ENCODE data around the gene ABLIM3. TPM values are rescaled to one million over a fixed set of nuclear protein-coding genes. Genes with fewer than 3 reads are reported as not detected.

ABLIM3 gene
- total and polyA plus RNA-seq, 2 donors: 1.4 to 7.3 TPM

DNA sequence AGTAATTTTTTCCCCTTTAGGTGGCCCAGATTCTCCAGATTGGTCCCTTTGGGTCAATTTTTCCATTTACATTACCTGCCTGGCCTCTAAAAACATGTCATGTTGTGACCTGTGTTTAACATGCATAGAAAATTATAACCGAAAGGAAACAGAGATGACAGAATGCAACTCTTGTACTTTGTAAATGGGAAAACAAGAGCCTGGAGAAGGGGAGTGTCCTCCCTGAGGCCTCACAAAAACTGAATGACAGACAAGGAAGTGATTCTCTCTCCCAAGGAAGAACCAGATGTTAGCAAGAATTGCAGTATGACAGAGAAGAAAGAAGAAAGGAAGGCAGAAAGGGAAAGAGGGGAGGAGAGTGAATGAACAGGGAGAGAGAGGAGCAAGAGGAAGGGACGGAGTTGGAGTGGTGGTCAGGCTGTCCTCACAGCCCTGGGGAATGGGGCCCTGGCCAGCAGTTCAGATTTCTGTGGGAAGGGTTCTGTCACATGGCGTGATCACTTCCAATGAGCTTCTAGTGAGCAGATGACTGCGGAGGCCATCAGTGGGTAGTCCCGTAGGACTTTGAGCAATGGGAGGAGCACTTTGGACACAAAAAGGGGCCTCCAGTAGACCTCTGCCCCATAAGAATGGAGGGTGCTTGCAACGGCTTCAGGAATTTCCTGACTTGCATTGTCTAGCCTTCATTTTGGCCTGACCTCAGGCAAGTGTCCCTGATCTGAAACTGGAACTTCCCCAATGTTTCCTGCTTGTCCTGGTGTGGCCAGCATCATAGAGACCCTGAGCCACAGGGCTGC, 31.6 kb downstream of the ABLIM3 start:
- no peak for DNase-seq (ENCODE audit: low read depth in 6 of 9, low spot score in 9 of 9)
- no peaks in the 10 kb centered on the region for H3K27me3 ChIP-seq (ENCODE audit: control insufficient read depth in 2 of 2, insufficient read depth in 1 of 2, low read length in 1 of 2)
- H3K9me3 ChIP-seq (ENCODE audit: control insufficient read depth in 2 of 2, insufficient read depth in 1 of 2, low read length in 1 of 2): no peaks in the 10 kb centered on the region
- H3K4me1 ChIP-seq (ENCODE audit: control insufficient read depth in 2 of 2, insufficient read depth in 2 of 2, low read length in 2 of 2): no peaks in the 10 kb centered on the region
- WGBS: 96% methylated on average over 6 of the region's 6 CpGs
- no peak overlapping the region for H3K27ac ChIP-seq (ENCODE audit: low read depth in 1 of 2, low read length in 1 of 2)
- H3K4me3 ChIP-seq (ENCODE audit: low read length in 2 of 2): no peak overlapping the region
- no peaks in the 10 kb centered on the region for H3K36me3 ChIP-seq (ENCODE audit: control insufficient read depth in 2 of 2, insufficient read depth in 2 of 2, low read length in 1 of 2)

DNA sequence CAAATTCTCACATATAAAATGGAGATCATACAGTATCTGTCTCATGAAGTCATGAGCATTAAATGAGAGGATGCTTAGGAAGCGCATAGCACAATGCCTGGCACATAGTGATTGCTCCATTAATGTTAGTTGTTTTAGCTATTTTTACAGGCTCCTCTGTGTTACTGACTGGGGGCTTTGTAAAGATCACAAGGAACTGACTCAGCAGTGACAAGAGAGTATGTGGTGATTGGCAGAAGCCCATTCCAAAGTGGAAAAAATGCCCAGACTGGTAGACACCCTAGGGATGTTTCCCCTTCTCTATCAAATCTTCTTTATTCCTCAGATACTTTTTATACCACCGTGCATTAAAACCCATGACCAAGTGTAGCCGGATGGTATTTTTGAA, 33.5 kb downstream of the ABLIM3 start:
- 94% methylated on average over 3 of the region's 3 CpGs for WGBS
- DNase-seq (ENCODE audit: low read depth in 6 of 9, low spot score in 9 of 9): no peak

DNA sequence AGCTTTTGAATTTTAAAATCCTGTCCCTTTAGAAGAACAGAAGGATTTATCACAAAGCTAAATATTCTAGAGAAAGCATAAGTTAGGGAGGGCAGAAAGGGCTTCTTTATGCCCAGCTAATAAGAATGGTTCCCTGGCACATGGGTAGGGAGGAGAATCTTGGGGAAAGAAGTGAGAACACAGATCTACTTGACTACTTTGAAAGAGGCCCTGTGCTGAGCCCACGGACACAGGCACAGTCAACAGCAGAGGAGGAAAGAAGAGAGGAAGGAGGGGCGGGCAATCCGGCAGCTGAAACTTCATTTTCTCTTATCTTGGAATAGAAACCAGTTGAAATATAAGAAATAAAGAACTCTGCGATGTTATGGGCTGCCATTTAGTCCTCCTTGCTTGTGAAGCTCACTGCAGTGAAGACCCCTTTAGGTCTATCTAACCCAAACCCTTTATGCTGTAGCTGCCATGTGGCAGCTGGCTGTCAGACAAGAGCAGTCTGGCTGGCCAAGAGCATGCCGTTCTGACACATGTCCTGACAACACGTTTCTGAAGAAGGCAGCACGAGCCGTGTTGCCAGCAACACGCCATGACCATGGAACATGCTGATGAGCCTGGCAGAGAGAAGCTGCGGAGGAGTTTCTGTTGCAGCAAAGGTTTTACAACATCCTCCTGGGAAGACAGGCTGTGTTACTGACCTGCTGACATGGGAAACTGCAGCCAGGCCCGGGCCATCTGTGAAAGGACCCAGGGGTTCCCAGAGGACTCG, 34.2 kb downstream of the ABLIM3 start:
- H3K27me3 ChIP-seq (ENCODE audit: control insufficient read depth in 2 of 2, insufficient read depth in 1 of 2, low read length in 1 of 2): peaks cover 0 to under 1% of the 10 kb centered on the region in 2 donors
- no peaks in the 10 kb centered on the region for H3K9me3 ChIP-seq (ENCODE audit: control insufficient read depth in 2 of 2, insufficient read depth in 1 of 2, low read length in 1 of 2)
- 90% methylated on average over 12 of the region's 12 CpGs for WGBS
- no peak overlapping the region for H3K4me3 ChIP-seq (ENCODE audit: low read length in 2 of 2)
- H3K27ac ChIP-seq (ENCODE audit: low read depth in 1 of 2, low read length in 1 of 2): no peak overlapping the region
- no peaks in the 10 kb centered on the region for H3K36me3 ChIP-seq (ENCODE audit: control insufficient read depth in 2 of 2, insufficient read depth in 2 of 2, low read length in 1 of 2)
- DNase-seq (ENCODE audit: low read depth in 6 of 9, low spot score in 9 of 9): no peak
- H3K4me1 ChIP-seq (ENCODE audit: control insufficient read depth in 2 of 2, insufficient read depth in 2 of 2, low read length in 2 of 2): no peaks in the 10 kb centered on the region

More for the DNA sequence above, 33.5 kb downstream of the ABLIM3 start:
- no peaks in the 10 kb centered on the region for H3K36me3 ChIP-seq (ENCODE audit: control insufficient read depth in 2 of 2, insufficient read depth in 2 of 2, low read length in 1 of 2)
- H3K4me1 ChIP-seq (ENCODE audit: control insufficient read depth in 2 of 2, insufficient read depth in 2 of 2, low read length in 2 of 2): no peaks in the 10 kb centered on the region
- no peak overlapping the region for H3K27ac ChIP-seq (ENCODE audit: low read depth in 1 of 2, low read length in 1 of 2)
- no peaks in the 10 kb centered on the region for H3K27me3 ChIP-seq (ENCODE audit: control insufficient read depth in 2 of 2, insufficient read depth in 1 of 2, low read length in 1 of 2)
- no peak overlapping the region for H3K4me3 ChIP-seq (ENCODE audit: low read length in 2 of 2)
- H3K9me3 ChIP-seq (ENCODE audit: control insufficient read depth in 2 of 2, insufficient read depth in 1 of 2, low read length in 1 of 2): no peaks in the 10 kb centered on the region

GRCh38 chr5:149177339-149177843, 36.1 kb downstream of the ABLIM3 start:
- Histone ChIP-seq H3K4me3 (ENCODE audit: low read length in 2 of 2) (no peak overlapping the region), H3K36me3 (ENCODE audit: control insufficient read depth in 2 of 2, insufficient read depth in 2 of 2, low read length in 1 of 2) (no peaks in the 10 kb centered on the region), H3K27me3 (ENCODE audit: control insufficient read depth in 2 of 2, insufficient read depth in 1 of 2, low read length in 1 of 2) (peaks cover 0 to 2% of the 10 kb centered on the region in 2 donors), H3K27ac (ENCODE audit: low read depth in 1 of 2, low read length in 1 of 2) (no peak overlapping the region), H3K9me3 (ENCODE audit: control insufficient read depth in 2 of 2, insufficient read depth in 1 of 2, low read length in 1 of 2) (no peaks in the 10 kb centered on the region), H3K4me1 (ENCODE audit: control insufficient read depth in 2 of 2, insufficient read depth in 2 of 2, low read length in 2 of 2) (no peaks in the 10 kb centered on the region)
- no peak for DNase-seq (ENCODE audit: low read depth in 6 of 9, low spot score in 9 of 9)

GRCh38 chr5:149177911-149178565, 36.7 kb downstream of the ABLIM3 start:
- Histone ChIP-seq H3K4me1 (ENCODE audit: control insufficient read depth in 2 of 2, insufficient read depth in 2 of 2, low read length in 2 of 2) (no peaks in the 10 kb centered on the region), H3K4me3 (ENCODE audit: low read length in 2 of 2) (no peak overlapping the region), H3K36me3 (ENCODE audit: control insufficient read depth in 2 of 2, insufficient read depth in 2 of 2, low read length in 1 of 2) (no peaks in the 10 kb centered on the region), H3K9me3 (ENCODE audit: control insufficient read depth in 2 of 2, insufficient read depth in 1 of 2, low read length in 1 of 2) (no peaks in the 10 kb centered on the region), H3K27ac (ENCODE audit: low read depth in 1 of 2, low read length in 1 of 2) (no peak overlapping the region), H3K27me3 (ENCODE audit: control insufficient read depth in 2 of 2, insufficient read depth in 1 of 2, low read length in 1 of 2) (peaks cover 0 to 2% of the 10 kb centered on the region in 2 donors)
- WGBS: 93% methylated on average over 8 of the region's 8 CpGs
- DNase-seq (ENCODE audit: low read depth in 6 of 9, low spot score in 9 of 9): no peak

DNA sequence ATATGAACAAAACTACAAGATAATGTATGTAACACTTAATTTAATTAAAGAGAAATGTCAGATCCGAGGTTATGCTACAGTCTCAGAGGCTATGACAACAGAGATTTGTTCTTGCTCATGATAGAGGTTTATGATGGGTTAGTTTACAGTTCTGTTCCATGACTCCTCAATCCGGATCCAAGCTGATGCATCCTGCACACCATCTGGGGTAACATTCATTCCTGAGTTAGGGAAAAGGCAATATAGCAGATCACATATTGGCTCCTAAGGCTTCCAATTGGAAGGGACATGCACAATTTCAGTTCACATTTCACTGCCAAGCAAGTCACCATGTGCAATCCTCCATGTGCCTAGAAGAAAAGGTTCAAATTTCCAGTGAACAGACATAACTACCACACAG, 40.4 kb downstream of the ABLIM3 start:
- 74% methylated on average over 2 of the region's 2 CpGs for WGBS
- peaks cover 0 to 2% of the 10 kb centered on the region in 2 donors for H3K27me3 ChIP-seq (ENCODE audit: control insufficient read depth in 2 of 2, insufficient read depth in 1 of 2, low read length in 1 of 2)
- H3K9me3 ChIP-seq (ENCODE audit: control insufficient read depth in 2 of 2, insufficient read depth in 1 of 2, low read length in 1 of 2): no peaks in the 10 kb centered on the region
- H3K36me3 ChIP-seq (ENCODE audit: control insufficient read depth in 2 of 2, insufficient read depth in 2 of 2, low read length in 1 of 2): no peaks in the 10 kb centered on the region
- no peak for DNase-seq (ENCODE audit: low read depth in 6 of 9, low spot score in 9 of 9)
- H3K4me3 ChIP-seq (ENCODE audit: low read length in 2 of 2): no peak overlapping the region
- H3K4me1 ChIP-seq (ENCODE audit: control insufficient read depth in 2 of 2, insufficient read depth in 2 of 2, low read length in 2 of 2): no peaks in the 10 kb centered on the region
- no peak overlapping the region for H3K27ac ChIP-seq (ENCODE audit: low read depth in 1 of 2, low read length in 1 of 2)

DNA sequence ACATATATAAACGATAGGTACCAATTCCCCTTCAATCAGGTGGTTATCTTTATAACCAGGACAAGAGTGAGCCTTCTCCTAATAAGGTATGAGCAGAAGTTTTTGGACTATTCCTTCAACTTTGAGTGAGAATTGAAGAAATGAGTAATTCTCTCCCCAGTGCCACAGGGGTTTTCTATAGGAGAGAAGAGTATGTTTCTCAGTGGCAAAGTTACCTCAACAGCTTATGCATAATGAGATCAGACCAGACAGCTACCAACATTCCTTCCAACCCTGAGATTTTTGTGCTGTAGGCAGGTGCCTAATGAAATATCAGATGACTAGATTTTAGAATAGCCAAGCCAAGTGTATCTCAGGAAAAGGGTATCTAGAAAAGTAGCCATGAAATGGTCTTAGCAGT, 40.9 kb downstream of the ABLIM3 start:
- no peak overlapping the region for H3K27ac ChIP-seq (ENCODE audit: low read depth in 1 of 2, low read length in 1 of 2)
- H3K9me3 ChIP-seq (ENCODE audit: control insufficient read depth in 2 of 2, insufficient read depth in 1 of 2, low read length in 1 of 2): no peaks in the 10 kb centered on the region
- H3K36me3 ChIP-seq (ENCODE audit: control insufficient read depth in 2 of 2, insufficient read depth in 2 of 2, low read length in 1 of 2): no peaks in the 10 kb centered on the region
- peaks cover 0 to 2% of the 10 kb centered on the region in 2 donors for H3K27me3 ChIP-seq (ENCODE audit: control insufficient read depth in 2 of 2, insufficient read depth in 1 of 2, low read length in 1 of 2)
- no peaks in the 10 kb centered on the region for H3K4me1 ChIP-seq (ENCODE audit: control insufficient read depth in 2 of 2, insufficient read depth in 2 of 2, low read length in 2 of 2)
- H3K4me3 ChIP-seq (ENCODE audit: low read length in 2 of 2): no peak overlapping the region
- no peak for DNase-seq (ENCODE audit: low read depth in 6 of 9, low spot score in 9 of 9)
- 96% methylated on average over 1 of the region's 1 CpG for WGBS

DNA sequence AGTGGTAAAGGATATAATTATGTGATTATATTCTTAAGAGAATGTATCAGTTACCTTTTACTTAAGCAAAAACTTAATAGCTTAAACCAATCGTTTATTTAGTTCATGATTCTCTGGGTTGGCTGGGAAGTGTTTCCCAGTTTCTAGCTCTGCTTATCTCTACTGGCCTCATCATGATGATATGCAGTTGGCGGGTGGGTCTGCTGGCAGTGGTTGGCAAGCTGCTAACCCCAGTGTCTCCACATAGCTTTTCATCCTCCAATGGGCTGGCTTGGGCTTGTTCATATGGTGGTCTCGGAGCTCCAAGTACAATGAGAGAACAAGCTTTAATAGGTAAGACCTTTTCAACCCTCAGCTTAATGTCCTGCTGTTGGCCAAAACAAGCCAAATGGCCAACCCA, 43.8 kb downstream of the ABLIM3 start:
- no peak overlapping the region for H3K27ac ChIP-seq (ENCODE audit: low read depth in 1 of 2, low read length in 1 of 2)
- H3K27me3 ChIP-seq (ENCODE audit: control insufficient read depth in 2 of 2, insufficient read depth in 1 of 2, low read length in 1 of 2): peaks cover 0 to 2% of the 10 kb centered on the region in 2 donors
- no peak for DNase-seq (ENCODE audit: low read depth in 6 of 9, low spot score in 9 of 9)
- no peak overlapping the region for H3K4me3 ChIP-seq (ENCODE audit: low read length in 2 of 2)
- no peaks in the 10 kb centered on the region for H3K4me1 ChIP-seq (ENCODE audit: control insufficient read depth in 2 of 2, insufficient read depth in 2 of 2, low read length in 2 of 2)
- 97% methylated on average over 3 of the region's 3 CpGs for WGBS
- H3K36me3 ChIP-seq (ENCODE audit: control insufficient read depth in 2 of 2, insufficient read depth in 2 of 2, low read length in 1 of 2): no peaks in the 10 kb centered on the region
- H3K9me3 ChIP-seq (ENCODE audit: control insufficient read depth in 2 of 2, insufficient read depth in 1 of 2, low read length in 1 of 2): no peaks in the 10 kb centered on the region

- no peak for DNase-seq (ENCODE audit: low read depth in 6 of 9, low spot score in 9 of 9)
- no peaks in the 10 kb centered on the region for H3K4me1 ChIP-seq (ENCODE audit: control insufficient read depth in 2 of 2, insufficient read depth in 2 of 2, low read length in 2 of 2)
- no peaks in the 10 kb centered on the region for H3K27me3 ChIP-seq (ENCODE audit: control insufficient read depth in 2 of 2, insufficient read depth in 1 of 2, low read length in 1 of 2)
- 95% methylated on average over 2 of the region's 2 CpGs for WGBS
- H3K27ac ChIP-seq (ENCODE audit: low read depth in 1 of 2, low read length in 1 of 2): no peak overlapping the region
- H3K36me3 ChIP-seq (ENCODE audit: control insufficient read depth in 2 of 2, insufficient read depth in 2 of 2, low read length in 1 of 2): no peaks in the 10 kb centered on the region
- H3K9me3 ChIP-seq (ENCODE audit: control insufficient read depth in 2 of 2, insufficient read depth in 1 of 2, low read length in 1 of 2): no peaks in the 10 kb centered on the region
- no peak overlapping the region for H3K4me3 ChIP-seq (ENCODE audit: low read length in 2 of 2)
Observed at GRCh38 chr5:149186506-149186905, 45.2 kb downstream of the ABLIM3 start.

Data from thymus (tissue), 11 donors.